ENCODE results near the gene ARNT2. TPM values are rescaled to one million over a fixed set of nuclear protein-coding genes. Genes with fewer than 3 reads are reported as not detected.

The ARNT2 gene
- total and polyA plus RNA-seq, 2 experiments from 2014 or later = 3.9 to 5.3 TPM

DNA sequence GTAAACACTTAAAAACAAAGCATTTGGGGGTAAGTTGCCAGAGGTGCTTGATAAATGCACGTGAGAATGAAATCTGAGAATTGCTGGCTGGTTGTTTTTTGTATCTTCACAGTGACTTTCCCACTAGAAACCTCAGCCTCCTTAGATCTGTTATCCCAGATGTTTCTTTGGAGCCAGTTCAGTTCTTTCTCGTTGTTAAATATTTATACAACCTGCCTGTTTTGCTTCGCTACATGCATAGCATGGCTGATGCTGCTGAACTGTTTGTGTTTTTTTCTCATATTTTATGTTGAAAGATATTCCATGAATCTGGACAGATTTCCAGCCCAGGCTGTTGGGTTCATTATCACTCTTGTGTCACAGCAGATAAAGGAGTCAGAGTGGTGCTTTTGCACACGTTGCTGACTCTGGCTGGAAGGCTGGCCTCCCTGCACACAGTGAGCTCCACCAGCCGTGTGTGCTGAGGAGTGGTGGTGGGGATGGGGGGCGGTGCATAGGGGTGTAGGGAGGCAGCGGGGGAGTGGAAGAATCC is 80.2 kb downstream of the ARNT2 start:
- Histone ChIP-seq H3K36me3 (replicated peaks; ENCODE audit: insufficient read depth, low read depth) (no peaks in the 10 kb centered on the region), H3K4me3 (no peak overlapping the region), H4K20me1 (ENCODE audit: insufficient read depth, poor library complexity, severe bottlenecking) (no peaks in the 10 kb centered on the region), H3K27me3 (no peaks in the 10 kb centered on the region), H3K27ac (peak overlapping the region; percentile 36), H3K79me2 (no peaks in the 10 kb centered on the region), H3K4me1 (ENCODE audit: insufficient read depth) (peaks cover 17% of the 10 kb centered on the region), H2AFZ (no peak overlapping the region), H3K4me2 (peak overlapping the region; percentile 42), H3K9me2 (replicated peaks; ENCODE audit: insufficient read depth) (no peaks in the 10 kb centered on the region), H3K9me3 (ENCODE audit: low read depth) (no peaks in the 10 kb centered on the region)
- 48% methylated on average over 7 of the region's 7 CpGs for WGBS (ENCODE audit: low lambda C conversion rate, missing lambda C conversion rate)
- TF ChIP-seq, protein P1, sequence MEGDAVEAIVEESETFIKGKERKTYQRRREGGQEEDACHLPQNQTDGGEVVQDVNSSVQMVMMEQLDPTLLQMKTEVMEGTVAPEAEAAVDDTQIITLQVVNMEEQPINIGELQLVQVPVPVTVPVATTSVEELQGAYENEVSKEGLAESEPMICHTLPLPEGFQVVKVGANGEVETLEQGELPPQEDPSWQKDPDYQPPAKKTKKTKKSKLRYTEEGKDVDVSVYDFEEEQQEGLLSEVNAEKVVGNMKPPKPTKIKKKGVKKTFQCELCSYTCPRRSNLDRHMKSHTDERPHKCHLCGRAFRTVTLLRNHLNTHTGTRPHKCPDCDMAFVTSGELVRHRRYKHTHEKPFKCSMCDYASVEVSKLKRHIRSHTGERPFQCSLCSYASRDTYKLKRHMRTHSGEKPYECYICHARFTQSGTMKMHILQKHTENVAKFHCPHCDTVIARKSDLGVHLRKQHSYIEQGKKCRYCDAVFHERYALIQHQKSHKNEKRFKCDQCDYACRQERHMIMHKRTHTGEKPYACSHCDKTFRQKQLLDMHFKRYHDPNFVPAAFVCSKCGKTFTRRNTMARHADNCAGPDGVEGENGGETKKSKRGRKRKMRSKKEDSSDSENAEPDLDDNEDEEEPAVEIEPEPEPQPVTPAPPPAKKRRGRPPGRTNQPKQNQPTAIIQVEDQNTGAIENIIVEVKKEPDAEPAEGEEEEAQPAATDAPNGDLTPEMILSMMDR (IDR thresholded peaks at IDR 0.05; ENCODE audit: poor library complexity) = no peak
- TF ChIP-seq EZH2phosphoT487 (IDR thresholded peaks at IDR 0.05; ENCODE audit: low read depth, severe bottlenecking, unreplicated experiment) (no peak), EZH2 (IDR thresholded peaks at IDR 0.05; ENCODE audit: borderline replicate concordance) (no peak)
- no peak for DNase-seq (ENCODE audit: low spot score)

- Histone ChIP-seq H3K4me1 (ENCODE audit: insufficient read depth) (peaks cover 19% of the 10 kb centered on the region), H3K27ac (peak overlapping the region; percentile 36), H3K27me3 (no peaks in the 10 kb centered on the region), H3K9me3 (ENCODE audit: low read depth) (no peaks in the 10 kb centered on the region), H2AFZ (no peak overlapping the region), H3K4me3 (no peak overlapping the region), H3K9me2 (replicated peaks; ENCODE audit: insufficient read depth) (no peaks in the 10 kb centered on the region), H3K79me2 (no peaks in the 10 kb centered on the region), H3K36me3 (replicated peaks; ENCODE audit: insufficient read depth, low read depth) (no peaks in the 10 kb centered on the region), H3K4me2 (no peak overlapping the region), H4K20me1 (ENCODE audit: insufficient read depth, poor library complexity, severe bottlenecking) (no peaks in the 10 kb centered on the region)
- WGBS (ENCODE audit: low lambda C conversion rate, missing lambda C conversion rate) = 89% methylated on average over 5 of the region's 5 CpGs
- TF ChIP-seq EZH2 (IDR thresholded peaks at IDR 0.05; ENCODE audit: borderline replicate concordance) (no peak), EZH2phosphoT487 (IDR thresholded peaks at IDR 0.05; ENCODE audit: low read depth, severe bottlenecking, unreplicated experiment) (no peak)
- TF ChIP-seq, protein P1 (IDR thresholded peaks at IDR 0.05; ENCODE audit: poor library complexity) = no peak
- DNase-seq (ENCODE audit: low spot score) = no peak
Measured at GRCh38 chr15:80485370-80486164, 81.4 kb downstream of the ARNT2 start.

GRCh38 chr15:80487839-80488390 is 83.7 kb downstream of the ARNT2 start:
- H3K4me3 ChIP-seq = no peak overlapping the region
- no peaks in the 10 kb centered on the region for H3K9me3 ChIP-seq (ENCODE audit: low read depth)
- no peaks in the 10 kb centered on the region for H3K36me3 ChIP-seq (replicated peaks; ENCODE audit: insufficient read depth, low read depth)
- H3K4me1 ChIP-seq (ENCODE audit: insufficient read depth) = peaks cover 19% of the 10 kb centered on the region
- no peak overlapping the region for H3K4me2 ChIP-seq
- H3K27me3 ChIP-seq = no peaks in the 10 kb centered on the region
- H3K9me2 ChIP-seq (replicated peaks; ENCODE audit: insufficient read depth) = no peaks in the 10 kb centered on the region
- 98% methylated on average over 4 of the region's 4 CpGs for WGBS (ENCODE audit: low lambda C conversion rate, missing lambda C conversion rate)
- no peak overlapping the region for H3K27ac ChIP-seq
- no peak for DNase-seq (ENCODE audit: low spot score)
- H2AFZ ChIP-seq = no peak overlapping the region
- H4K20me1 ChIP-seq (ENCODE audit: insufficient read depth, poor library complexity, severe bottlenecking) = no peaks in the 10 kb centered on the region
- TF ChIP-seq, protein P1 (IDR thresholded peaks at IDR 0.05; ENCODE audit: poor library complexity) = no peak
- TF ChIP-seq EZH2 (IDR thresholded peaks at IDR 0.05; ENCODE audit: borderline replicate concordance) (no peak), EZH2phosphoT487 (IDR thresholded peaks at IDR 0.05; ENCODE audit: low read depth, severe bottlenecking, unreplicated experiment) (no peak)
- H3K79me2 ChIP-seq = no peaks in the 10 kb centered on the region

All from hepatocyte (in vitro differentiated cells).